Ureter (tissue), 1 donor: ENCODE measurements around the gene ERP44. TPM values are rescaled to one million over a fixed set of nuclear protein-coding genes. Genes with fewer than 3 reads are reported as not detected.
"Not testable (repeated sequence)": the region's sequence is repeated elsewhere in the genome, so short reads cannot be mapped to it uniquely, and the experiment has no call there.

ENCODE experiments used
- DNase-seq: peaks from one replicate; pipeline ENCODE4 v3.0.0-alpha.2; 2020; ENCODE audit warnings: low spot score
- total RNA-seq: library from RNA; stranded (reverse); gene quantifications from one replicate; pipeline ENCODE4 v1.2.4, GENCODE V29; 2023
- donor health status: DM: yes; HTN: yes; CAD: no.

ERP44 gene
- total RNA-seq, 1 donor from 2014 or later = 21.4 TPM

- no peak for DNase-seq
Measured at GRCh38 chr9:100011062-100011681, 87.6 kb downstream of the ERP44 start.

- DNase-seq = no peak
Measured at GRCh38 chr9:99999797-100000196, 99.0 kb downstream of the ERP44 start.

GRCh38 chr9:99998866-99999265 lies 99.9 kb downstream of the ERP44 start:
- DNase-seq = no peak

- DNase-seq = no peak
Measured at GRCh38 chr9:99998266-99998665, 100.5 kb downstream of the ERP44 start.

- DNase-seq = not testable (repeated sequence)
Measured at GRCh38 chr9:99990508-99990907, 108.3 kb downstream of the ERP44 start.

GRCh38 chr9:99986642-99987041 lies 112.2 kb downstream of the ERP44 start:
- DNase-seq = no peak

- no peak for DNase-seq
Measured at GRCh38 chr9:99980598-99980997, 118.2 kb downstream of the ERP44 start.

GRCh38 chr9:99978221-99978620 lies 120.6 kb downstream of the ERP44 start:
- no peak for DNase-seq

- DNase-seq = no peak
Measured at GRCh38 chr9:99977033-99977792, 121.6 kb downstream of the ERP44 start.

GRCh38 chr9:99973455-99973854 lies 125.3 kb downstream of the ERP44 start:
- no peak for DNase-seq

- DNase-seq = no peak
Measured at GRCh38 chr9:99971410-99971809, 127.4 kb downstream of the ERP44 start.

GRCh38 chr9:99970481-99970880 lies 128.3 kb downstream of the ERP44 start:
- no peak for DNase-seq

- DNase-seq = no peak
Measured at GRCh38 chr9:99967457-99967856, 131.3 kb downstream of the ERP44 start.

- DNase-seq = no peak
Measured at GRCh38 chr9:99966716-99967115, 132.1 kb downstream of the ERP44 start.

- no peak for DNase-seq
Measured at GRCh38 chr9:99966001-99966400, 132.8 kb downstream of the ERP44 start.

GRCh38 chr9:99964336-99964735 lies 134.5 kb downstream of the ERP44 start:
- no peak for DNase-seq

- no peak for DNase-seq
Measured at GRCh38 chr9:99962680-99963261, 136.0 kb downstream of the ERP44 start.

GRCh38 chr9:99955606-99956005 lies 143.2 kb downstream of the ERP44 start:
- DNase-seq = no peak

GRCh38 chr9:99954819-99955218 lies 144.0 kb downstream of the ERP44 start:
- DNase-seq = no peak

GRCh38 chr9:99953861-99954507 lies 144.8 kb downstream of the ERP44 start:
- DNase-seq = no peak

GRCh38 chr9:99948896-99949295 lies 149.9 kb downstream of the ERP44 start:
- no peak for DNase-seq

- DNase-seq = no peak
Measured at GRCh38 chr9:99948482-99948881, 150.3 kb downstream of the ERP44 start.

GRCh38 chr9:99947395-99947794 lies 151.4 kb downstream of the ERP44 start:
- no peak for DNase-seq
